Inflammatory macrophage treated with lipopolysaccharide for 1 hour (primary cell): Measurements from ENCODE around the gene DNAJB6.

Experiments
- DNase-seq, 2 donors: peaks; one replicate each; pipeline ENCODE4 v3.0.0-alpha.2; 2020 to 2022

Gene DNAJB6

DNA sequence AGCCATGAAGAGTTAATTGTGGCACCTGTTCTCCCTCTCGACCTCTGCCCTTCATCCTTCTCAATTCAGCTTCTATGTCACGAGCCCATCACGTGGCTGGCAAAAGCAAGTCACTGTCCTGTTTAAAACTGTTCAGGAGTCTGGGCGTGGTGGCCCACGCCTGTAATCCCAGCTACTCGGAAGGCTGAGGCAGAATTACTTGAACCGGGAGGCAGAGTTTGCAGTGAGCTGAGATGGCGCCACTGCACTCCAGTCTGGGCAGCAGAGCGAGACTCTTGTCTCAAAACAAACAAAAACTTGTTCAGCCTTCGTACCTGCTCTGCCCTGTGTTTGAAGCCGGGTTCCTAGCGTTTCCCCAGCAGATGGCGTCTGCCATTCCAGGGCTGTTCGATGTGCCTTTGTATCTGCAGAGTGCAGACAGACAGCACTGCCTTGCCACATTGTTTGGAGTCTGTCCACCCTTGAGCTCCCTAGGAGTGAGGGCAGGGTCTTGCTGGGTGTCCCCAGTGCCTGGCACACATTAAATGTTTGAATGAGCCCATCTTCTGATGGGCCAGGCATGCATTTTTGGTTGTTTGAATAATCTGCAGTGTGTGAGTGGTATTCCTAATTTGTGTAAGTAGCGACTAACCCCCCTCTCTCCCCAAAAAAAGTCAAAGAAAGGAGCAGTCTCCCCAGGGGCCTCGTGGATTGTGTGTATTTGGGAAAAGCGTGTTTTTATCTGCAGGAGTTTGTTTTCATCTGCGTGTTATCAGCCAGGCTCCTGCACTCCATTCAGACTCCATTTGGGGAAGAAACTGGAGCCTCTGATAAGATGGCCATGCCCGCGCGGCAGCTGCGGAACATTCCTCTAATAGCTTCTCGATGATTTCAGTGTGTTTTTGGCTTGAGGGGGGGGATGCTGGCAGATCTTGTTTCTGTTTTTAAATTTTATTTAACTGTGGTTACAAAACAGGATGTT is 61.2 kb downstream of the DNAJB6 start:
- DNase-seq: peak in 1 of 2 donors; percentile 41

DNA sequence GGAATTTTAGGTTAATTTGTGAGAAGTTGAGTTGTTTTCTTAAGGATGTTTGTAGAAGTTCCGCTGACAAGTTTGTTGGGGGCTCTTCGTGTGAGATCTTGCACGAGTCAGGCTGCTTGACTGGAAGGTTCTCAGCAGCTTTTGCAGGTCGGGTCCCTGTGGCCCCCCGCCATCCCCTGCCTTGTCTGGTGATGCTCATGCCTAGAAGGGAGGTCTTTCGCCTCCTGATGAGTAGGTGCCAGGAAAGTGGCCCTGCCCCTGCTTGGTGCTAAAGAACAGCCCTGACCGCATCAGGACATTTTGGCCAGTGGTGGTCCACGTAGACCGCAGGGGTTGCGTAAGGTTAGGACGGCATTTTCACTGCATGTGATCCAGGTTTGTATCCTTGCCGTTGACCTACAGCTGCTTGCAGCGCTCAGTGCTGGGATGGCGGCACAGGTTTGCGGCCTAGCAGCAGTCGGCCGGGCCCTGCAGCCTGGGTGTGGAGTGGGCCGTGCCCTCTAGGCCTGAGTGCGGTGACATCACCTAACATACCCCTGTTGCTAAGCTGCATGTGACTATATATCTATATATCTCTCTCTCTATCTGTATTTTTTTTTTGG is 62.4 kb downstream of the DNAJB6 start:
- no peak for DNase-seq

DNA sequence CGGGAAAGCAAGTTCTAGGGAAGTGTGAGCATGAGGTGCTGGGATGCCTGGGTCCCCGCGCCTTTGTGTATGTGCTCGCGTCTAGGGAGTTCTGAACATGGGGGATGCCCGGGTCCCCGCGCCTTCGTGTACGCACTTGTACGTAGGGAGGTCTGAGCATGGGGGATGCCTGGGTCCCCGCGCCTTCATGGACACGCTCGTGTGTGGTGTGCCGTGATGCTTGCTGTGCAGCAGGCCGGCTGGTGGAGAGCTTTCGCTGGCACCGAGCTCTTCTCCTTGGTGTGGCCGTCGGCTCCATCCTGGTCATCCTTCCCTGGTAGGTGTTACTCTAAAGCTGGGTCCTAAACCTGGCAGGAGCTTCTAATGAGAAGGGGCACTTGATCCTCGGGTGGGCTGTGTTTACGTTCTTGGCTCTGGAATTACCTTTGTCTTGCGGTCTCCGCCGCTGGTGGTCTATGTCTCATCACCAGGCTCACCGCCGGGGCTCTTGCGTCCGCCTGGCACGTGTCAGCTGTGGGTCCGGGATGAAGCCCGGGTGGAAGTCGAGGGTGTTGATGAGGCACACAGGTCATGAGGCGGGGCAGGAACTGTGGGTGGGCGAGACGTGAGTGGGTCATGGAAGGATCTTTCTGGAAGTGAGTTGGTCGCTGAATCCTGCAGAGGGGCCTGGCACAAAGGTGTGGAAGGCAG is 63.5 kb downstream of the DNAJB6 start:
- DNase-seq: no peak

DNA sequence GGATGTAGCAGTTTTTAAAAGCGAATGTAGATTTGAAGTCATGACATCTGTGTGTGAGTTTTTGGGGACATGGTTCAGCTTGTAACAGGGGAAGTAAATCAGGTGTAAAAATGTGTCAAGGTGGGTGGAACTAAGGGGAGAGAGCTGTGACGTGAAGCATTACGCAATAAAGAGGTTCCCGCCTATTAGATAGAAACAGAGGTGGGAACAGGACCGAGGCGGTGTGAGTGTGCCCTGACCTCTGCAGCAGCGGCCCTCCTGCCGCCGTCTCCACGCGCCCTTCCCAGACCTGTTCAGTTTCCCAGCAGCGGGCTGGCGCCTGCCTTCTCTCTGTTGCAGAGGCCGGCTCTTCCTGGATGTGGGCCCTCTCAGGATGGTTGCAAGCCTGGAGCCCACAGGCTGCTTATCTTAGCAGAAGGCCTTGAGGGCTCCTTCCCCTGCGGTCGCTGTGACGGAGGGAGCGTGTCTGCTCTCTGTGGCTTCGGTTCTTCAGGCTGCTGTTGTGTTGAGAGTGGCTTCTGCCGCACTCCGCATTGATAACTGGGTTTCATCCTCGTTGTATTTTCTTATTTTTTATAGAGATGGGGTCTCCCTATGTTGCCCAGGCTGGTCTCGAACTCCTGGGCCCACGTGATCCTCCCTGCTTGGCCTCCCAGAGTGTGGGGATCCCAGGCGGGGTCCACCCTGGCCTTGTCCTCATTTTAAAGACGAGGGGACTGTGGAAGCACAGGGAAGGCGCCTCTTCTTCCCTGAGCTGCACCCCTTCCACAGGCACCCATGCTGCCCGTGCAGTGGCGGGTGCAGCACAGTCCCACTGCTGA is 65.0 kb downstream of the DNAJB6 start:
- no peak for DNase-seq

DNA sequence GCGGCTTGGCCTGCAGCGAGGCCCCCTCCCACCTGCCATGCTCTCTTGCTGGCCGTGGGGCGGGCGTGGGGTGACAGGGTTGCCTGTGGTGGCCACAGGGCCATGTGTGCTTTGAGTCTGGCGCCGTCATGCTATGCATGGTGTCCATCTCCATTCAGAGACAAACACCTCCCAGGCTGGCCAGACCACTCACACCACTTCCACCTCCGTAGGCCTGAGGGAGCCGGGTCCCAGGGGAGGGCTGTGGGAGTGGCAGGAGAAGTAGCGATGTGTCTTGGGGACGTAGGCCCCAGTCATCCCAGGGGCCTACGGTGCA is 65.5 kb downstream of the DNAJB6 start:
- DNase-seq: no peak

DNA sequence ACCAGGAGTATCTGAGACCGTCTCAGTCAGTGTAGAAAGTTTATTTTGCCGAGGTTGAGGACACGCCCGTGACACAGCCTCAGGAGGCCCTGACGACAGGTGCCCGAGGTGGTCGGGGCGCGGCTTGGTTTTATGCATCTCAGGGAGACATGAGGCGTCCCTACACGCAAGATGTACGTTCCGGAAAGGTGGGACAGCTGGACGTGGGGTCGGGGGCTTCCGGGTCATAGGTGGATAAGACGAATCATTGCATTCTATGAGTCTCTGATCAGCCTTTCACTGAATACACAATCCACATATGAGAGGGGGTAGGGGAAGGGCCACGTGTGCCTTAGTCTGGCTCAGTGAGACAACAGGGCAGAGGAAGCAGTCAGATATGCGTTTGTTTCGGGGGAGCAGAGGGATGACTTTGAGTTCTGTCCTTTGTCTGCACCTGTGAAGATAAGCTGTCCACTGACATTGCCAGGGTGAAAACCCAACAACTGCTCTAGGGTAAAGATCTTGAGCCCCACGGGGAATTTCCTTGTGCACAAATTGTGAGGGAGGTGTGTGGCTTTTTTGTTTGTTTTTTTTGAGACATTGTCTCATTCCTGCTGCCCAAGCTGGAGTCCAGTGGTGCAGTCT is 66.2 kb downstream of the DNAJB6 start:
- DNase-seq: no peak

DNA sequence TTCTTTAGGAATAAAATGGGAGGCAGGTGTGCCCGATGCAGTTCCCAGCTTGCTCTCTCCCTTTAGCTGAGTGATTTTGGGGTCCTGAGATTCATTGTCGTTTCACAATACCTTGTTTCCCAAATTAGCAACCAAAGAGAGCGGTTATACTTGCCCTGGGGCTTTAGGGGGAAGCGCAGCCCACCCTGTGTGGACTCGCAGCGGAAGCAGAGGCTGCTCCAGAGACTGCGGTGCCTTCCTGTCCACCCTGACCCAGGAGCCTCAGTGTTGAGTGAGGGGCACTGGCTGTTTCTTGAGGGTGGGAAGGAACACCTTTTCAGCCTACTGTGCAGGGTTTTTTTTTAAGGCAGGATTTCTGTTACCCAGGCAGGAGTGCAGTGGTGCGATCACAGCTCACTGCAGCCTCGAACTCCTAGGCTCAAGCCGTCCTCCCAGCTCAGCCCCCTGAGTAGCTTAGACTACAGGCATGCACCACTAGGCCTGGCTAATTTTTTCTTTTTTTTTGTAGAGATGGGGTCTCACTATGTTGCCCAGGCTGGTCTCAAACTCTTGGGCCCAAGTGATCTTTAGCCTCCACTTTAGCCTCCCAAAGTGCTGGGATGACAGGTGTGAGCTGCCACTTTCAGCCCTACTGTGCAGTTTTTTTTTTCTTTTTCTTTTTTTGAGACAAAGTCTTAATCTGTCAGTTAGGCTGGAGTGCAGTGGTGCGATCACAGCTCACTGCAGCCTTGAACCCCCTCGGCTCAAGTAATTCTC is 67.0 kb downstream of the DNAJB6 start:
- DNase-seq: no peak

DNA sequence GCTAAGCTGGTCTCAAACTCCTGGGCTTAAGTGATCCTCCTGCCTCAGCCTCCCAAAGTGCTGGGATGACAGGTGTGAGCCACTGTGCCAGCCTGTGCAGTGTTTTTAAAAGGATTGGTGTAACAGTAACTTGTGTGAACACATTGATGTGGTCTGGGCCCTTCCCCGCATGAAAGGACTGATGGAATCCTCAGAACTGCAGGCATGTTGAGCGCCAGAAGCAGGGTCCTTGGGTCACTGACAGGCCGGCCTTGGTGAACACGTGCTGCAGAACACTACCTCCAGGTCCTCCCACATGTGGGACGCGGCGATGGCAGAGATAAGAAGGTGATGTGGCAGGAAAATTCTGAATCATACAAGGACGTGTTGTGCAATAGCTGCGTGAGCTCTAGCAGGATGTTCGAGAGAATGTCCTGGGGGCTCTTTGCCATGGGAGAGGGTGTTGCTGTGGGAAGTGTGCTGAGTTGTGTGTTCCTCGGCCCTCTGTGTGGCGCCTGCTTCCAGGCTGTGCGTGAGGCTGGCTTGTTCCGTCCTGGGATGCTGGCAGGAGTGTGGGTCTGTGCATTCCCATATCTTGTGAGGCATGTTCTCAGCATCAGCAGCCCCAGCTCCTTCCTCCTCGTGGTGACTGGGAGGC is 68.2 kb downstream of the DNAJB6 start:
- DNase-seq: no peak

DNA sequence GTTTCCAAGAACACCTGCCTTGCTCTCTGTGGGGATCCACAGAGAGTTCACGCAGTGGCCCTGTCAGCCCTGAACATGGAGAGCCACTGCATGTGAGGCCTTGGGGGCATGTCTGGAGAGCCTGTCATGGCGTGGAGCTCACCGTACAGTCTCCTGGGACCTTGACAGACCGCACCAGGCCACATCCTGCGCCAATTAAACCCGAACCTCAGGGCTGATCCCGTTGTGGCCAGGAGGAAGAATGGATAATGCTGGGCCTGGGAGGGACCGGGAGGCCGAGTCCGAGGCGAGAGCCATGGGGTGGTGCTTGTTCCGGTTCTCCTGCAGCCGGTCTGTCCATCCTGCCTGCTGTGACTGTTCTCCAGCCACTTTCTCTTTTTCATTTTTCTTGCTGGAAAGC is 68.7 kb downstream of the DNAJB6 start:
- no peak for DNase-seq

DNA sequence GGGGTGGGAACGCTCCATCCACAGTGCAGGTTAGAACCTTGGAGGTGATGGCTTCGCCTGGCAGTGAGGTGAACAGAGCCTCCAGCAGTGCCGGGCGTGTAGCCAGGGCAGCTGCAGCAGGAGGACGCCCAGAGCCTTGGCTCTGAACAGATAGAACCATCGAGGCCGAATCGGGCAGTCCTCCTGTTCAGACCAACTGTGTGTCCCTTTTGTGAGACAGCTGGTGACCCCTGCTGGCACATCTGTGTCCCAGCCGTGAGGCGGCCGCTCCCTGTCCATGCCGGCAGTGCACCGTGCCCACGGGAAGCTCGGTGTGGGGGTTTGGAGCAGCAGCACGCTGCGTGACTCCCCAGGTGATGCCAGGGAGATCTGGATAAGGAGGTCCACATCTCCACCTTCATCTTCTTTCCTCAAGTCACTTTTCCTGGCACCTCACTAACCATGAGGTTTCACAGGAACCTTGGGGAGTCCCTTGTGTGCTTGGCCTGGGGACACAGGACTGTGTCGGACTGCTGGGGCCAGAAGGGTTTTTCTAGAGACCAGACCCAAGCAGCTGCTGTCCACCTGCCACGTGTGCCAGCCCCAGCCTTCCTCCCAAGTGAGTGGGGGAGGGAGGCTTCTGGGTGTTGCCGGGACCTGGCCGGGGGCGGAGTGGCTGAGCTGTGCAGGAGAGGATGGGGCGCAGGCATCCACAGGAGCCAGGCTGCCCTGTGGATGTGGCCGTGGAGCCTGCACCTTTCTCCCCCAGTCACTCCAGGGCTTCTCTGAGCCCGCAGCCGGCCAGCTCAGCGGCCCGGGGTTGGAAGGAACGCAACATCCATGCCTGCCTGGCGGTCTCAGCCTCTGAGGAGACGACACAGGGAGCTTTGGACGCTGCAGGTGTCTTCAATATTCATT is 69.4 kb downstream of the DNAJB6 start:
- no peak for DNase-seq

DNA sequence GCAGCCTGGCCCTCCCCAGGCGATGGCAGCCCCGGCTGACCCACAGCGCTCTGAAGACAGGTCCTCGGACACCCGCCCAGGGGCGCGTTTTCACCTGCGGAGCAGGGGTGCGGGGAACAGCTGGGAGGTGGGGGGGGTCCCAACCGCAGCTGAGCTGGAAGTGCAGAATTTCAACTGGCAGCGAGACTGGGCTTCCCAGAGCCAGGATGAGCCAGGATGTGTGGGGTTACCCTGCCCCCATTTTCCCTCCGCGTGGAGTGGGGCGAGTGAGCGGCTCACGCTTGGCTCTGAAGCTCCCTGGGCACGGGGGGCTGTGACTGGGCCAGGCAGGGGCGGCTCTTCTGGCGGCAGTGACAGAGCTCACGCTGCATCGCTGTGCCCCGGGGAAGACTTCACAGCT is 70.2 kb downstream of the DNAJB6 start:
- DNase-seq: no peak

DNA sequence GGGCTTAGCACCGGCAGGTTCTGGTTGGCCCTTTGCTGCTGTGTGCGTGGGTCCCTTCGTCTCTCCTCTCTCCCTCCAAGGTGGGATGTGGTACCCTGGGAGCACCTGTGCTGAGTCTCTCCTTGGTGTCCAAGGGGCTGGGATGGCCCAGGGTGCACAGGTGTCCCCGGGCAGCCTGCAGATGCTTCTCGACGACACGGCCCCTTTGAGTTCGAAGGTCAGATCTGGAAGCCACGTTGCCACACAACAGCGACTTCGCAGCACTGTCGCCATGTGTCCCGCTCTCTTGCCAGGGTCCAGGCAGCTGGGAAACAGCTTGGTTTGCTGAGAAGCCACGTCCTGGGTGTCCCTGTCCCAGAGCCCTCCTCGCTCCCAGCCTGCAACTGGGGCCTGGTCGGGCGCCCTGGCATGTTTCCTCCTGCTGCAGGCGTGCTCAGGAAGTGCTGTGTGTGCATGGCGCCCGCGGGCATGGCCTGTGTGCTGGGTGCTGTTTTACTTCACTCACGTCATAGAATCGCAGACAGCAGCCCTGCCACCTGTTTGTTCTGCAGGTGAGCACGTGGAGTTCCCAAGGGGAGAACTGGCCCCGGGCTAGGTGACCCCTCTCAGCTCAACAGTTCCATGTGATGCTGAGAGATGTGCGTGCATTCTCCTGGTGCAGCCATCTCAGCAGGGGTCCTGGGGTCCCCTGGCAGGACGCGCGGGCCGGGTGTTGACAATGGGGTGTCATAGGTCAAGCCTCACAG is 70.9 kb downstream of the DNAJB6 start:
- DNase-seq: no peak

DNA sequence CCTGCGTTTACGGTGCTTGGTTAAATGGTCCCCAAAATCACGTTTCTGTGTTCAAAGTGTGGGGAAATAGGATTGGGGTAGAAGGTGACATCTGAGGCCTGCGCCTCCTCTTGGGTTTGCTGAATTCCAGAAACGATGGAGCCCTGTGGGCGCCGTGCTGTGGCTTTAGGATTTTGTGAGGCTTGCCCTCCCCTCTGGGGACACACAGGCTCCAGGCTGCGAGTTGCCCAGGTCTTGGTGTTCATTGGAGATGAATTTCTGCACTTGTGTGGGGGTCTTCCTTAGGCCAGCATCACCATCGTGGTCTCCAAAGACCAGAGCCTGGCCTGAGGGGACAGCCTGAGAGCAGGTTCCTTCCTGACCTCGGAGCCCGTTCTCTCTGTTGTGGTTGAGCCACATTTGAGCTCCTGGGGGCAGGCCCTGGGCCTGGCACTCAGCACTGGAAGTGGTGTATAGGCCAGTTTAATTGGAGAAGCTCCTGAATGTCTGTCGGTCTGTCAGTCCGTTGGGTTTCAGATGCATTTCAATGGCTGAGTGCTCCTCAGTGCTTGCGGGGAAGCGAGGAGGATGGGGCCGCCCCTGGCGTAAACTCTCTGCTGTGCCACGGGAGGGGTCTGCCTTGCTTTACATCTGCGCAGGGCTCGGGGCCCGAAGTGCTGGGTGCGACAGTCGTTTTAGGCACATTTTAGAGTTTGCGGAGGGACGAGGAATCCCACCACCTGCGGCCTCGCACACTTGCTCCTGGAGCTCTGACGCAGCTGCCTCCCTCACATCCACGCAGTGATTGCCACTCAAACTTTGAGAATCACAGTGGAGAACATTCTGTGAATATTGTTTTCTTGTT is 71.7 kb downstream of the DNAJB6 start:
- no peak for DNase-seq

DNA sequence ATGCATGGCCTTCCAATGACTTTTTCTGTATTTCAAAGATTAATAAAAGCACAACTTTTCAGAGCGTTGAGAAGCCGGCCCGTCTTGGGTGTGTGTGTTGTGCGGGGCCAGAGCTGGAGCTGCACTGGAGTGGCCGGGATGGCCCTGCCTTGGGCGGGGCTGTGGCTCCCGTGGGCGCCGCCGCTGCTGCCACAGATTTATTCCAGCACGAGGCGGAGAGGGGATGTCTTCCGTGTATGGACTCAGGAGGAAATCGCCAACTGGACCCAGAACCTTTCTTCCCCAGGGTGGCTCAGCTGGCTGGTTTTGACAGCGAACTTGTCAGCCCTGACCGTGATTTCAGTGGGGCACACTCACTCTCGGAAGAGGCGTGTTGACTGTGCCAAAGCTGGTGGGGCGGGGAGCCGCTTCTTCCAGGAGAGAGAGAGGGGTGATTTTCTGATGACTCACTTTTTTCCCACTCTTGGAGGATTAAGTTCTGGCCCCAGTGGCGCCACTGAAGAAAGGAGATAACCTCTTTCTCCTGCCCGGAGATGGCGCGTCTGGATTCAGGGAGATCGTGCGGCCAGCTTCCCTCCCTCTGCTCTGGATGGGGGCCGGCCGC is 72.4 kb downstream of the DNAJB6 start:
- DNase-seq: no peak

DNA sequence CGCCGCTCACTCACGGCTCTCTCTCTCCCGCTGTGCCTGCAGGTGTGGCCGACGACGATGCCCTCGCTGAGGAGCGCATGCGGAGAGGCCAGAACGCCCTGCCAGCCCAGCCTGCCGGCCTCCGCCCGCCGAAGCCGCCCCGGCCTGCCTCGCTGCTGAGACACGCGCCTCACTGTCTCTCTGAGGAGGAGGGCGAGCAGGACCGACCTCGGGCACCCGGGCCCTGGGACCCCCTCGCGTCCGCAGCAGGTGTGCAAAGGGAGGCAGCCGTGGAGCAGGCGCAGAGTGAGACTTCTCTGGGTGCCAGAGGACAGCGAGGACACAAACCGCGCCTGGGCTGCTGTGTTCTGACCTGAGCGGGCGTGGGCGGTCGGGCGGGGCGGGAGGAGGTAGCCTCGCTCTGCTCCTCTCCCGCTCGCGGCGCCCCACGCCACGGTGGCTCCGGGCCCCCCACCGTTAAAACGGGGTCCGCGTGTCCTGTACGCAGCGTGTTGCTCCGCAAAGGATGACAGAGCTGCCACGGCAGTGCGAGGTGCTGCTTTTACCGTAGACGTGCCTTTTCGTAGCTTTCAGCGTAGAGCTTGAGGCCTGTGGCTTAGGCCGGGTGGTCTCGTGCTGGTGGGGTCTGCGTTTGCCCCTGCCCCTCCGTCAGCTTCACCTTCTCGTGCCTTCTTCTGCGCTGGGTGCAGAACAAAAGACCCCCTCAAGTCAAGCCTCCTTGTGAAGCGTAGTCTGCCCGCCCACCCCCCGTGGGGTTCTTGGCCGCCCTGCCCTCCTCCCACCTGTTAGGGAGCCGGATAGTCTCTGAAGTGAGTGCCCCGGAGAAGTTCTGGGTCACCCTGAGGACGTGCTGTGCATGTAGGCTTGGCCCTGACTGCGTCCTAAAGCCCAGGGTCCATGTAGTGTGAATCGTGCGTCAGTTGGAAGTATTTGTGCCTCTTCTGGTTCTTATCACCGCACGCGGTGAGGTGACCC is 73.2 kb downstream of the DNAJB6 start:
- no peak for DNase-seq

DNA sequence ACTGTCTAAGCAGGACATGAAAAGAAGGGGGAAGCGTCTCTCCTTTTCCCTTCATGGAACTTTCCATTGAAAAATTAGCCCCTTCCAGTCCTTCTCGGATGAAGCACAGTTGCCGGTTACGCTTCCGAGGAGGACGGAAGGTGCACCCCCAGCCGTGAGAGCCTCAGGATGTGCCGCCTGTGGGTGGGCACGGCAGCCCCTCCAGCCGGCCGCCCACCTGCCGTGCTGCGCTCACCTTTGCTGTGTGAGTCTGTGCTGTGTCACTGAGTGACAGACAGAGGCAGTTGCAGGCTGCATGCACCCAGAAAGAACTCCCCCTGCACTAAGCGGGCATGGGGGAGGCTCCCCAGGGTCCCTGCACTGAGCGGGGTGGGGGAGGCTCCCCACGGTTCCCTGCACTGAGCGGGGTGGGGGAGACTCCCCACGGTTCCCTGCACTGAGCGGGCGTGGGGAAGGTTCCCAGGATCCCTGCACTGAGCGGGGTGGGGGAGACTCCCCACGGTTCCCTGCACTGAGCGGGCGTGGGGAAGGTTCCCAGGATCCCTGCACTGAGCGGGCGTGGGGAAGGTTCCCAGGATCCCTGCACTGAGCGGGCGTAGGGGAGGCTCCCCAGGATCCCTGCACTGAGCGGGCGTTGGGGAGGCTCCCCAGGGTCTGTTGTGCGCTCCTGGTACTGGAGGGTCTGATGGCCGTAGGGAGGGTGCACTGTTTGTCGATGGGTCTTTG is 74.2 kb downstream of the DNAJB6 start:
- DNase-seq: no peak
